Fibroblast of the aortic adventitia (primary cell): ENCODE results near the gene ATF7IP2. TPM values are rescaled to one million over a fixed set of nuclear protein-coding genes. Genes with fewer than 3 reads are reported as not detected.

Experiments
- DNase-seq: peaks from one replicate; pipeline ENCODE4 v3.0.0-alpha.2; 2010; ENCODE audit warnings: low read depth
- H3K4me3 ChIP-seq: 2 replicates; pipeline ENCODE4 v1.5.1; 2011; ENCODE audit warnings: low read depth, mild to moderate bottlenecking, control low read depth, low read length, moderate library complexity
- total RNA-seq: library from RNA; depleted of rRNA; stranded (reverse); fragments of >200 nt; gene quantifications from 2 replicates; pipeline ENCODE4 v1.2.3, GENCODE V29; 2012; ENCODE audit warnings: low replicate concordance
- TF ChIP-seq, protein P1 (sequence below): IDR thresholded peaks from 2 replicates; pipeline ENCODE4 v1.5.1; 2011; ENCODE audit warnings: mild to moderate bottlenecking, low read length, control low read depth, inconsistent platforms; ENCODE audit not compliant: insufficient read depth

ATF7IP2 gene
- total RNA-seq, 1 donor: 1.1 TPM

DNA sequence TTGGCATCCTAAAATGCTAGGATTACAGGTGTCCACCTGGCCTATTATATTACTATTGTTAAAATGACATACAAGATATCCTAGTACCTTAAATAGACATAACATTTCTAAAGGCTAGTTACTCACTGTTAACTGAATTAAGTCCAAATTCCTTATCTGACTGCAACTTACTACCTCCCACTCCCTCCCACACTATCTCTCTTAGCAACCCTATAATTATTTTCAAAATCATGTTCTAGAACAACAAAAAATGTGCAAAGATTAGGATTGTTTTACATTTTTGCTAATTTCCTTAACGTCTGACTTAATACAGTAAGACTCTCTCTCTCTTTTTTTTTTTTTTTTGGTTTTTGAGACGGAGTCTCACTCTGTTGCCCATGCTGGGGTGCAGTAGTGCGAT lies 2.2 kb upstream of the ATF7IP2 start:
- H3K4me3 ChIP-seq: no peak overlapping the region
- DNase-seq: no peak
- TF ChIP-seq, protein P1, sequence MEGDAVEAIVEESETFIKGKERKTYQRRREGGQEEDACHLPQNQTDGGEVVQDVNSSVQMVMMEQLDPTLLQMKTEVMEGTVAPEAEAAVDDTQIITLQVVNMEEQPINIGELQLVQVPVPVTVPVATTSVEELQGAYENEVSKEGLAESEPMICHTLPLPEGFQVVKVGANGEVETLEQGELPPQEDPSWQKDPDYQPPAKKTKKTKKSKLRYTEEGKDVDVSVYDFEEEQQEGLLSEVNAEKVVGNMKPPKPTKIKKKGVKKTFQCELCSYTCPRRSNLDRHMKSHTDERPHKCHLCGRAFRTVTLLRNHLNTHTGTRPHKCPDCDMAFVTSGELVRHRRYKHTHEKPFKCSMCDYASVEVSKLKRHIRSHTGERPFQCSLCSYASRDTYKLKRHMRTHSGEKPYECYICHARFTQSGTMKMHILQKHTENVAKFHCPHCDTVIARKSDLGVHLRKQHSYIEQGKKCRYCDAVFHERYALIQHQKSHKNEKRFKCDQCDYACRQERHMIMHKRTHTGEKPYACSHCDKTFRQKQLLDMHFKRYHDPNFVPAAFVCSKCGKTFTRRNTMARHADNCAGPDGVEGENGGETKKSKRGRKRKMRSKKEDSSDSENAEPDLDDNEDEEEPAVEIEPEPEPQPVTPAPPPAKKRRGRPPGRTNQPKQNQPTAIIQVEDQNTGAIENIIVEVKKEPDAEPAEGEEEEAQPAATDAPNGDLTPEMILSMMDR: no peak

DNA sequence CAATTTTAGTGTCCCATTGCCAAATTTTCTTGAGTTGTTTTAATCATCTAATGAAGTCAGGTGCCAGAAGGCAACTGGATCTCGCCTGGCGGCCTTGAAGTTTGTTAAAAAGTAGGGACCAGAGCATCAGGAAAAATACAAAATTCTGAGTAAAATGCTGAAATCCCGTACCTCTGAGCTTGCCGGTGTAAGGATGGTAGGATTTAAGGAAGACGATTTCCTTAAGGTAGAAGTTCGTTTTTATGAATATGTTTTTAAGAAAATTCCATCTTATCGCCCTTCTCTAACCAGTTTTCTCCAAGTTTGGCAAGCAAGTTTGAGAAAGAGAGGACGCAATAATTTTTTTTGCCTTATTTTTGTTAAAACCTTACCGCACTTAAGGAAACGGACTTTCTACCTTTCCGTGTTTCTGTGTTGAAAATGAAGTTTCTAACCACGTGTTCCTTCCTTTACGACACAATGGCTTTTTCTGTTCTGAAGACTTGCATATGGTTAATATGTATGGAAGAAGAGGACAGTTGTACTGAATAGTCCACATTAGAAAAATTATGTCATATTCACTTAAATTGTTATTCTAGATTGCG lies 748 bp downstream of the ATF7IP2 start:
- peak overlapping the region; percentile 71 for H3K4me3 ChIP-seq
- TF ChIP-seq, protein P1: no peak
- DNase-seq: peak; percentile 6

DNA sequence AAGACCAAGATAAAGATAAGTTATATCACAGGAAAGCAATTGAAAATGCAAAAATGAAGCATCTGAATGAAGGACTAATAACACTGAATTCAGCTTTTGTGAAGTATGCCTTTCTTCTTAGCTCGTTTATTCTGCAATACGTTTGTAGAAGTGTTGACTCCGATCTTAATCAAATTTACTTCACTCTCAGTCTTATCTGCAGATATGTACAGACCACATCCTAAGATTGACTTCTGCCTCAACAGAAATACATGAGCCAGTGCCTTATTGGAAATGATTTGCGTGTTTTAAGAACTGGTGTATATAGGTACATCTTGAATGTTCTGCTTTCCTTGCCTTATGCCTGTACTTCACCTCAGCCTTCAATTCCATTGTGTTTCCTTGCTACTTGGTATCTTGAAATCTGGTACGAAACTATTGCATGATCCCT lies 1.3 kb downstream of the ATF7IP2 start:
- no peak for DNase-seq
- TF ChIP-seq, protein P1: no peak
- H3K4me3 ChIP-seq: peak overlapping the region; percentile 4

DNA sequence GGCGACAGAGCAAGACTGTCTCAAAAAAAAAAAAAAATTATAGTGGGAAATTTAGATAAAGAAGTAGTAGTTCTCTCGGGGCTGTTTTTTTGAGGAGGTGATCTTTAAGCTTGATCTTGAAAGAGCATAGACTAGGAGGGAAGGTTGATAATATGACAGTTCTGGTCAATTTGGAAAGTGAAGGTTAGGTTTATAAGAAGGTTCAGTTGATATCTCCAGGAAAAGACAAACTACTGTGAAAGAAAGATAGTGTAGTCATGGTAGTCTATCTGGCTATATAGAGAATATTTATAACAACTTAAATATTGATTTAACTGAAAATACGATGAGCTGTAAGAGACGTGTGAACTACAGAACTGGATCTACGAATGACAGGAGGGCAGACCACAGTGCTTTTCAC lies 3.1 kb downstream of the ATF7IP2 start:
- DNase-seq: no peak
- TF ChIP-seq, protein P1: no peak
- no peak overlapping the region for H3K4me3 ChIP-seq

DNA sequence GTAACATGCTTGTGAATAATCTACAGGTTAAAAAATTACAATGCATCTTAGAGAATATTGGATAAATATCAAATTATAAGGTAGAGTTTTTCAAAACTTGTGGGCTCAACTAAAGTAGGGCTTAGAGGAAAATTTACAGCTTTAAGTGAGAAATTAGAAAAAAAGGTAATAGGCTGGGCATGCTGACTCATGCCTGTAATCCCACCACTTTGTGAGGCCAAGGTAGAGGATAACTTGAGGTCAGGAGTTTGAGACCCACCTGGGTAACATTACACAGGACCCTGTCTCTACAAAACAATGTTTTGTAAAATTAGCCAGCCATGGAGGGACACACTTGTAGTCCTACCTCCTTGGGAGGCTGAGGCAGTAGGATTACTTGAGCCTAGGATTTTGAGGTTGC lies 4.5 kb downstream of the ATF7IP2 start:
- no peak overlapping the region for H3K4me3 ChIP-seq
- no peak for DNase-seq
- TF ChIP-seq, protein P1: no peak

DNA sequence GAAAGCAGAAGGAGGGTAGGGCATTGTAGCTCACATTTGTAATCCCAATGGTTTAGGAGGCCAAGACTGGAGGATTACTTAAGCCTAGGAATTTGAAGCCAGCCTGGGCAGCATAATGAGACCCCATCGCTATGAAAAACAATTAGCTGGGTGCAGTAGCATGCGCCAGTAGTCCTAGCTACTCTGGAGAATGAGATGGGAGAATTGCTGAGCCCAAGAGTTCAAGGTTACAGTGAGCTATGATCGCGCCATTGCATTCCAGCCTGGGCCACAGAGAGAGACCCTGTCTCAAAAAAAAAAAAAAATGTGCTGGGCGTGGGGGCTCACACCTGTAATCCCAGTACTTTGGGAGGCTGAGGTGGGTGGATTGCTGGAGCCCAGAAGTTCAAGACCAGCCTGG lies 5.0 kb downstream of the ATF7IP2 start:
- TF ChIP-seq, protein P1: no peak
- no peak overlapping the region for H3K4me3 ChIP-seq

DNA sequence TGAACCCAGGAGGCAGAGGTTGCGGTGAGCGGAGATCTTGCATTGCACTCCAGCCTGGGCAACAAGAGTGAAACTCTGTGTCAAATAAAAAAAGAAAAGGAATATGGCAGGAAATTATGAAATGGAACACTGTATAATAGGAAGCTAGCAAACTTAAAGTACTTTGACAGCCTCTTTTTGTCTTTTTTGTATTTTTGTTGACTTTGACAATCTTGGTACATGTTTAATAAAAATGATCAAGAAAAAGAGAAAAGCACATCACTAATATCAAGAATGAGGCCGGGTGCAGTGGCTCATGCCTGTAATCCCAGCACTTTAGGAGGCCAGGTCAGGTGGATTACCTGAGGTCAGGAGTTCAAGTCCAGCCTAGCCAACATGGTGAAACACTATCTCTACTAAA lies 5.5 kb downstream of the ATF7IP2 start:
- no peak overlapping the region for H3K4me3 ChIP-seq
- TF ChIP-seq, protein P1: no peak
- DNase-seq: no peak

More for the DNA sequence above, 5.0 kb downstream of the ATF7IP2 start:
- DNase-seq: no peak
